ENCODE results near the gene SV2A. TPM values are rescaled to one million over a fixed set of nuclear protein-coding genes. Genes with fewer than 3 reads are reported as not detected.

The SV2A gene
- total RNA-seq, 1 experiment from 2014 or later, result not detected

DNA sequence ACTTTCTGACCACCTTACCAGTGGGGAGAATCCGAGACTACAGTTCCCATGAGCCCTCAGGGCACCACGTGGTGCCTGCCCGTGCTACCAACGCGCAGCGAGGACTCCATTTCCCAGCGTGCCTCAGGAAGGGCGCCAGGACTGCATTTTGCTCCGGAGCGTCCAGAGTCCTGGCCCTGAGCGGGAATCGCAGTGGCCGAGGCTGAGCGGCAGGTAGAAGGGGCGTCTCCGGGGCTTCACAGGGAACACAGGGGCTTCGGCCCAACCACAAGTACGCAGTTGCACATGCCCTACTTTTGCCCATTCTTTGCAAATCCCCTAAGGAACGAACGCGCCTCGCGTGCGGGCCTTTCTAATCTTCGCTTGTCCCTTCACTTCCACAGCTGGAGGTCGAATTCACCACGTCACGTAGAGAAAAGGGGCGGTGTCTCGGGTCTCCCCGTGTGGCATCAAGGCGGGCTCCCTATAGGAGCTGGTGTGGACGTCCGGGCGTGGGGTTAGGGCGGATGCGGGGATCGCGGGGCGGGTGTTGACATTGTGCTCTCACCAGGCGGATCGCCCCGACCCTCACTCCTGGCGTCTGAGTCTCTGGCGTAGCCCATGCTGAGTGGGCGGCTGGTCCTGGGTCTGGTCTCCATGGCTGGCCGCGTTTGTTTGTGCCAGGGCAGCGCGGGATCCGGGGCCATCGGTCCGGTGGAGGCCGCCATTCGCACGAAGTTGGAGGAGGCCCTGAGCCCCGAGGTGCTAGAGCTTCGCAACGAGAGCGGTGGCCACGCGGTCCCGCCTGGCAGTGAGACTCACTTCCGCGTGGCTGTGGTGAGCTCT, 18.0 kb downstream of the SV2A start, which contains the start of gene BOLA1:
TSS of gene BOLA1 (plus strand) at position 109 of the 825 bp plus-strand sequence. CDS start at position 601, 492 bp downstream.
- ChIA-PET CTCF (interaction anchor here (0.6 to 1.1 kb wide), 2 partner anchors 30 to 68 kb away, joined by 3 to 4 read pairs; no protein-coding TSS in a partner anchor), POLR2A (interaction anchor here (0.6 to 5.9 kb wide), 10 partner anchors 13 to 315 kb away, joined by 3 to 92 read pairs (median 4); partner anchors contain the start of genes MTMR11, OTUD7B and SF3B4)
- peak; percentile 97 for DNase-seq (ENCODE audit: unreplicated experiment)
- TF ChIP-seq, protein P1, sequence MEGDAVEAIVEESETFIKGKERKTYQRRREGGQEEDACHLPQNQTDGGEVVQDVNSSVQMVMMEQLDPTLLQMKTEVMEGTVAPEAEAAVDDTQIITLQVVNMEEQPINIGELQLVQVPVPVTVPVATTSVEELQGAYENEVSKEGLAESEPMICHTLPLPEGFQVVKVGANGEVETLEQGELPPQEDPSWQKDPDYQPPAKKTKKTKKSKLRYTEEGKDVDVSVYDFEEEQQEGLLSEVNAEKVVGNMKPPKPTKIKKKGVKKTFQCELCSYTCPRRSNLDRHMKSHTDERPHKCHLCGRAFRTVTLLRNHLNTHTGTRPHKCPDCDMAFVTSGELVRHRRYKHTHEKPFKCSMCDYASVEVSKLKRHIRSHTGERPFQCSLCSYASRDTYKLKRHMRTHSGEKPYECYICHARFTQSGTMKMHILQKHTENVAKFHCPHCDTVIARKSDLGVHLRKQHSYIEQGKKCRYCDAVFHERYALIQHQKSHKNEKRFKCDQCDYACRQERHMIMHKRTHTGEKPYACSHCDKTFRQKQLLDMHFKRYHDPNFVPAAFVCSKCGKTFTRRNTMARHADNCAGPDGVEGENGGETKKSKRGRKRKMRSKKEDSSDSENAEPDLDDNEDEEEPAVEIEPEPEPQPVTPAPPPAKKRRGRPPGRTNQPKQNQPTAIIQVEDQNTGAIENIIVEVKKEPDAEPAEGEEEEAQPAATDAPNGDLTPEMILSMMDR (IDR thresholded peaks at IDR 0.05; ENCODE audit: unreplicated experiment), result no peak
- H3K36me3 Mint-ChIP-seq (ENCODE audit: insufficient read depth, unreplicated experiment), result no peaks in the 10 kb centered on the region
- H3K4me1 Mint-ChIP-seq (ENCODE audit: insufficient read depth, unreplicated experiment), result peaks cover 16% of the 10 kb centered on the region
- no peaks in the 10 kb centered on the region for H3K27me3 Mint-ChIP-seq (ENCODE audit: insufficient read depth, unreplicated experiment)
- intact Hi-C loops (cut with micrococcal nuclease), result no loop called here
- TSS peak; percentile 58 for BruUV-seq (replicated peaks)
- peak within 1 kb of the TSS; percentile 12 for H3K27ac Mint-ChIP-seq (ENCODE audit: low read depth, unreplicated experiment)
- H3K9me3 Mint-ChIP-seq (ENCODE audit: unreplicated experiment), result no peaks in the 10 kb centered on the region
- peak within 1 kb of the TSS; percentile 80 for H3K4me3 Mint-ChIP-seq (ENCODE audit: unreplicated experiment)

DNA sequence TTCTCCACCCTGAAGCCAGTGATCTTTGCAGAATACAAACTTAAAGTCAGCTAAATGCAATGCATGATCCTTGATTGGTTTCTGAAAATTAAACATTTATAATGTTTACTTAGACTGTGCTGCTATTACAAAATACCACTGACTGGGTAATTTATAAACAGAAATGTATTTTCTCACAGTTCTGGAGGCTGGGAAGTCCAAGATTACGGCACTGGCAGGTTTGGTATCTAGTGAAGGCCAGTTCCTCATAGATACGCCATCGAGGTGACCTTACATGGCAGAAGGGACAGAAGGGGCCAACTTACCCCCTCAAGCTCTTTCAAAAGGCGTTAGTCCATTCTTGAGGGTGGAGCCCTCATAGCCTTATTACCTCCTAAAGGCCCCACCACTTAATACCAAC, 21.1 kb downstream of the SV2A start:
- BruUV-seq (replicated peaks), result no TSS peak
- intact Hi-C loops (cut with micrococcal nuclease), result no loop called here
- no peak overlapping the region for H3K4me3 Mint-ChIP-seq (ENCODE audit: unreplicated experiment)
- H3K27me3 Mint-ChIP-seq (ENCODE audit: insufficient read depth, unreplicated experiment), result no peaks in the 10 kb centered on the region
- no peak for DNase-seq (ENCODE audit: unreplicated experiment)
- no peaks in the 10 kb centered on the region for H3K36me3 Mint-ChIP-seq (ENCODE audit: insufficient read depth, unreplicated experiment)
- POLR2A ChIA-PET, result interaction anchor here (1.0 to 5.9 kb wide), 2 partner anchors 10 to 32 kb away, joined by 3 to 92 read pairs; a partner anchor contains a TSS
- no peak overlapping the region for H3K27ac Mint-ChIP-seq (ENCODE audit: low read depth, unreplicated experiment)
- TF ChIP-seq, protein P1 (IDR thresholded peaks at IDR 0.05; ENCODE audit: unreplicated experiment), result no peak
- peaks cover 16% of the 10 kb centered on the region for H3K4me1 Mint-ChIP-seq (ENCODE audit: insufficient read depth, unreplicated experiment)
- CTCF ChIA-PET, result no interaction called here
- no peaks in the 10 kb centered on the region for H3K9me3 Mint-ChIP-seq (ENCODE audit: unreplicated experiment)

DNA sequence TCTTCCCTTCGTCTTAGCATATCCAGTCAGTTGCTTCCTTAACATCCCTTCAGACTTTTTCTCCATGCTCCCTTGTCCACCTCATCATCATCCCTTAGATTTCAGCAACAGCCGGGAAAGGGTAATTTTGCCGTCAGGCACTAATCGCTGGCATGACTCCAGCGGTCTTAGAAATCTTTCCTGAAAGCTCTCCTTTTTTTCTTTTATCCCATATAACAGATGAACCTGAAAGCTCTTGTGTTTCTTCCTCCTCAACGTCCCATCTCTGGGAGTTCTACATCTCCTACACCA, 28.7 kb downstream of the SV2A start:
- Mint-ChIP-seq H3K36me3 (ENCODE audit: insufficient read depth, unreplicated experiment) (no peaks in the 10 kb centered on the region), H3K4me1 (ENCODE audit: insufficient read depth, unreplicated experiment) (no peaks in the 10 kb centered on the region), H3K9me3 (ENCODE audit: unreplicated experiment) (no peaks in the 10 kb centered on the region), H3K27me3 (ENCODE audit: insufficient read depth, unreplicated experiment) (no peaks in the 10 kb centered on the region), H3K4me3 (ENCODE audit: unreplicated experiment) (no peak overlapping the region), H3K27ac (ENCODE audit: low read depth, unreplicated experiment) (no peak overlapping the region)
- ChIA-PET CTCF (interaction anchor here (0.6 to 1.7 kb wide), 18 partner anchors 12 to 318 kb away, joined by 3 to 8 read pairs (median 3); partner anchors contain the start of gene OTUD7B), POLR2A (interaction anchor here (0.6 to 11.7 kb wide), 22 partner anchors 9 to 1334 kb away, joined by 3 to 632 read pairs (median 24); partner anchors contain the start of genes BOLA1, MTMR11, OTUD7B and SF3B4)
- peak; percentile 67 for DNase-seq (ENCODE audit: unreplicated experiment)
- intact Hi-C loops (cut with micrococcal nuclease), result loop anchor here (1.0 to 2.0 kb wide), 4 partner anchors 38 to 298 kb away; partner anchors contain the start of gene SF3B4
- TF ChIP-seq, protein P1 (IDR thresholded peaks at IDR 0.05; ENCODE audit: unreplicated experiment), result no peak
- BruUV-seq (replicated peaks), result no TSS peak
